Stimulated activated CD8-positive, alpha-beta memory T cell treated with anti-CD3 and anti-CD28 coated beads, Interleukin-15, amount 100 ng/mL, for 1 hour (primary cell): ENCODE measurements around the gene LSM12.
A peak's percentile ranks its signal among the peaks of the same experiment; 100 is the strongest.
"Not testable (repeated sequence)": the region's sequence is repeated elsewhere in the genome, so short reads cannot be mapped to it uniquely, and the experiment has no call there.

Source experiments
- DNase-seq: peaks from one replicate; pipeline ENCODE4 v3.0.0-alpha.2; 2020; ENCODE audit warnings: low read depth

The LSM12 gene

GRCh38 chr17:44066204-44066930 lies at the start of gene LSM12:
Gene LSM12, minus strand, starts transcription at chr17:44066671. Its CDS starts 84 bp downstream, at chr17:44066587.
- peak; percentile 78 for DNase-seq

- no peak for DNase-seq
Measured at GRCh38 chr17:44115585-44116415, 49.3 kb upstream of the LSM12 start.

- no peak for DNase-seq
Measured at GRCh38 chr17:44113868-44114840, 47.7 kb upstream of the LSM12 start.

DNA sequence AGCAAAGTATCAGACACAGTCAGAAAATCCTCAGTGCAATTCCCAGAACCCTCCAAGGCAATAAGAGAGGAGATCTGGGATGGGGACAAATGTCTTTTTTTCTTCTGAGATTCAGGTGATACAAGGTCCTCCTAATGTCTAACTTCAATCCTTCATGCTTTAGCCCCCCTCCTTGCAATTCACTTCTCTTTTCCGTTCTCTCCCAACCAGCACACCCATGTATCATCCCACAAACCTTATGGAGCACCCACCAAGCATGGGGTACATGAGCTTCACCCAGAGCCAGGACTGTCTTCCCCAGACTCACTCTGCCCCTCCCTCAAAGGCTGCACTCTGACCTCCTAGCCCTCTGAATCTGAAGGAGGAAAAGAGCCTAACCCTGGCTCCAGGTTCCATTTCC lies 46.9 kb upstream of the LSM12 start:
- DNase-seq, result no peak

DNA sequence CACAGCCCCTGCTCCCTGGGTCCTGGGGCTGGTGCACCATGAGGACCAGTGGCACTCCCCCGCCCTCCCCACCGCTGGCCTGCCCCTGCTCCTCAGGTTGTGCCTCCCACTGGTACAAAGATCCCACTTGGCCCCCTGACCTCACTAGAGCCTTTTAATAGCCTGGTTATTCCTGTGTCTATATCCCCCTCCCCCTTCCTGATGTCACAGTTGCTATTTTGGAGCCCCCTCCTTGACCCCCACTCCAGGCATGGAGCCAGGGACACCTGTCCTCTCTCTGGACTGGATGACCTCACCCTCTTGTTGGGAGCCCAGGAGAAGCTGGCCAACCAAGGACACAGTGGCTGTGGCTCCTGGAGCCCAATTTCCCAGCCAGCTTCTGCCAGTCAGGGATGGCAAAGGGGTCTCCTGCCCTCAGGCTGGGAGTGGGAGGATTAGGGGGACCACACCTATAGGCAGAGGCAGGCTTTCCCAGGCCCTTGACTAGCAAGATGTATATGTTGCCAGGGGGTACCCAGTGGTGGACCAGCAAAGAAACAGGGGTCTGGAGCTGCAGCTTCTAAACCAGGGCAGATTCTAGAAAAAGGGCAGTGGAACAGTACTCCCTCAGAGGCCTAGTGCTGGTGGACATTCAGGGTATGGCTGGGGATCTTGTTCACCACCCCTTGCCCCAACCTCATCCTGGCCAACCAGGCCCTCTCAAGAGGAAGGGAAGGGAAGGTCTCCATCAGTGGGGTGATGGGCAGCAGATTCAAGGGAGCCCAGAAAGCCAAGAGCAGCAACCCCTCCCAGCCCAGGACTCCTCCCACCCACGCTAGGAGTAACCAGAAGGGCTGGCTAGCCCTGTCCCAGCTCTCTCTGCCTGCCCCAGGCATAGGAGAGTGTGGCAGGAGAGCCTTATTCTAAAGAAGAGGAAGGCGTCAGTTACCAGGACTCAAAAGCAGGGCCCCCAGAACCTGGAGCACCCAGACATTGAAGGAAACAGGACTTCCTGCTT lies 46.1 kb upstream of the LSM12 start:
- DNase-seq, result no peak

DNA sequence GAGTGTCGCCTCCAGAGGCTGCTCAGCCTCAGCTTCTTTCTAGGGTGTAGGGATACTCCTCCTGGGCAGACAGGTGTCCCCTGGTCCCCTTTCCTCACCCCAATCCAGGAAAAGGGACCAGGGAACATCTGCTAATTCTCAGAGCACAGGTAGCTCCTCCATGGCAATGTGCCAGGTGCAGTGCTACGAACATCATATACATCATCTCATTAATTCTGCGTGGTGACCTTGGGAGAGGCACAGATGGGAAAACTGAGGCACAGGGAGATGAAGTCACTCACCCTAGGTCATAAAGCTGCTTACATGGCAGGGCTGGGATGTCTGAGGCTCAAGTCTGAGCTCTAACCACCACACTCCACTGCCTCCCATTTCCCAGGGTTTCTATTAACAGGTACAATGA lies 45.3 kb upstream of the LSM12 start:
- DNase-seq, result no peak

DNA sequence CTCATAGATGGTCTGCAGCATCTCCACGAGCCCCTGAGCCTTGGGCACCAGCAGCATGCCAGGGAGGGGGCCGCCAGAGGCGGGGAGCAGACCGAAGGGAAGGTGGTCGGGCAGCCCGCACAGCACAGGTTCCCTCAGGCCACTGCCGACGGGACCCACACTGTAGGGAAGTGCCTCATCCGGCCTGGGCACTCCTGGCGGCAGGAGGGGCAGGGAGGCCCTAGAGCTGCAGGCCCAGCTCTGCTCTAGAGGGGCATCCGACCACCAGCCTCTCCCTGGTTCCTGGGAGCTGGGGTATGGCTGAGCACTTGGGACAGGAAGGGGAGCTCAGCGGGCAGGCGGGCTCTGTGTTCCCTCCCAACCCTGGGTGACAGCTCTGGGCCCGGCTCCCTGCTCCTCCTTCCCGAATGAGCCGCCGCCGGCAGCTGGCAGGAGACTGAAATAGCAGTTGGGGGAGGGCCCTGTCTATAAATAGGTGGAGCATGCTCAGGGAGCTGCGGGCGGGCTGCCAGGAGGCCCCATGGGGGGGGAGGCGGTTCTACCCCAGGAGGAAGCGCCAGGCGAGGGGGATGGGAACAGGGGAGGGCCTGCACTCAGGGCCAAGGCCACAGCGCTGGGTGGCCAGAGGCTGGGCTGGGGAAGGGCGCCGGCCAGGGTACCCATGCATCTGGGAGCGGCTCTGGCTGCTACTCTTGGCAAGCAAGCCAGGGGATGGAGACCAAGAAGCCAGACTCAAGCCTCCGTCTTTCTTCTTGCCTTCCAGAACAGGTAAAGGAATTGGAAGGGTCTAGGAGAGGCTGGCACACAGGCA lies 44.6 kb upstream of the LSM12 start:
- no peak for DNase-seq

DNA sequence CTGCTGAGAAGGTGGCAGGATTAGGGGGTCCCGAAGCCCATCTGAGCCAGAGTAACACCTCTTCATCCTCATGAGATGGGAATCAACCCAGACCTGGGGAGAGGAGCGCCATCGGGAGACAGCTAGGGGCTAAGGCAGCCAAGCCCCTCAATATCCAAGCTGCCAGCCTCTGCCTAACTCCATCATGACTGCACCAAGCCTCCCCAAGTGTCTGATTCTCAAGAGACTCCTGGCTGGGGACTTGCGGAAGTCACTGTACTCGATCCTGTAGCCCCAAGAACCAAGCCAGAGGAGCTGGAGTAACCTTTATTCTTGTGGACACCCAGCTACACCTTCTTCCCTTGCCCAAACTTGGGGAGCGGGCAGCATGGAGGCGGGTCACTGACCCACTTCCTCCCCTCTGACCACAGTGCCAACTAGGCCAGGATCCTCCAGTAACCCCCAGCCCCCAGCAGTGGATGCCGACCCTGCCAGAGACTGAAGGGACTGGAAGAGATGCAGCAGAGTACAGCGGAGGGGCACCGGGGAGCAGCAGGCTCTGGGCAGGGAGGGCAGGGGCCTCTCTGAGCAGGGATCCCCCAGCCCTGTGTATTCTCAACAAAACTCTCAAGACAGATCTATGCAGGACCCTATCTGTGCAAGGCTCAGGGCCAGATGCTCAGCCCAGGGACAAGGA lies 43.7 kb upstream of the LSM12 start:
- no peak for DNase-seq

DNA sequence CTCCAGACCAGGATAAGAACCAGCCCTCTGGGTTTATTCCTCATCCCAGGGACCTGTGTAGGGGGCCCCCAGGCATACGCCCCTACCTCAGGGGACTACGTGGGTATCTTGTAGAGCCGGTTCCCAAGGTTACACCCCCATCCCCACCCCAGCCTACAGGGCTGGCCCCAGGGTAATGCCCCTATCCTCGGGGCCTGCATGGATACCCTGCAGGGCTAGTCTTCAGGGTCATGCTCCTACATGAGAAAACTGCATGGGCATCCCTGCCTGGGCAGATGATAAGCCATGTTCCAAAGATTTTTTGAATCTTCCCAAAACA lies 42.8 kb upstream of the LSM12 start:
- no peak for DNase-seq

DNA sequence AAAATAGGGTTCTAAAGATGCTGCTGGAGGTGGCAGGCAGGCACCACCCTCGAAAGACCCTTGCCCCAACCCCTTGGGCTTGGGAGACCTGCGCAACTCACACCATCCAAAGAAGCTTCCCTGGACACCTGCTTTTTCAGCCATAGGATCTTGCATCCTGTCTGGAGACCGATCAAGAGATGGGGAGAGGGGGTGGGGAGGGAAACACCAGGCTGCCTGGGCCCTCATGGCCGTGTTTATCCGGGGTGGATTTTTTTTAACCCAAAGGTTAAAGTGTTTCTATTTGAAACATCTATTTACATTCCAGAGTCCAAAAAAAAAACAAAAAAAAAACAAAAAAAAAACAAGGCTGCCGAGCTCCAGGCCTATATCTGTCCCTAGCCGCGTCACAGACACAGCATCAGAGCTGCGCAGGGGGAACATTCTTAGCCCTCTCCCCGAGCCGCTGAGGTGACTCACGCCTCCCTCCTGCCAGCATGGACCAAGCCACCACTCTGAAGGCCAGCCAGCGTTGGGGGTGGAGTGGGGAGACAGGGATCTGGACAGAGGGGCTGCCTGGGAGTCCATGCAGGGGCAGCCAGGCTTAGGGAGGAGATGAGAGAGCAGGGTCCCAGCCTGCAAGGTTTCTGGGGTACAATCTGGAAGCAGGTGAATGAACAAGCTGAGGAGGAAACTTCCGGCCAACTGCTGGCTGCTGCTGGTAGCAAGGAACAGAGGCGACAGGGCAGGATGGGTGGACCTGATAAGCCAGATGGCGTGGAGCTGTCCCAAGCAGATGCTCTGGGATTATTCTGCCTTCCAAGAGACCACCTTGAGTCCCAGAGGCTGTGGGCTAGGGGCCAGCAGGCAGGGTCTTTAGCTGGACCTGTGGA lies 42.2 kb upstream of the LSM12 start:
- DNase-seq, result no peak

DNA sequence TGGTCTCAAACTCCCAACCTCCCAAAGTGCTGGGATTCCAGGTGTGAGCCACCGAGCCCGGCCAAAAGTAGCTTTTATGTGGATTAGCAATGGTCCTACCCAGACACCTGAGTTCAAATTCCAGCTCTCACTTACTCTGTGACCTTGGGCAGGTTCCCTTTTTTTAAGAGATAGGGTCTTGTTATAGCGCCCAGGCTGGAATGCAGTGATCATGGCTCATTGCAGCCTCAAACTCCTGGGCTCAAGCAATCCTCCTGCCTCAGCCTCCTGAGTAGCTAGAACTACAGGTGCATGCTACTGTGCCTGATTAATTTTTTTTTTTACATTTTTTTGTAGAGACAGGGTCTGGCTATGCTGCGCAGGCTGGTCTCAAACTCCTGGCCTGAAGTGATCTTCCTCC lies 40.3 kb upstream of the LSM12 start:
- no peak for DNase-seq

GRCh38 chr17:44105941-44106340 lies 39.5 kb upstream of the LSM12 start:
- no peak for DNase-seq

DNA sequence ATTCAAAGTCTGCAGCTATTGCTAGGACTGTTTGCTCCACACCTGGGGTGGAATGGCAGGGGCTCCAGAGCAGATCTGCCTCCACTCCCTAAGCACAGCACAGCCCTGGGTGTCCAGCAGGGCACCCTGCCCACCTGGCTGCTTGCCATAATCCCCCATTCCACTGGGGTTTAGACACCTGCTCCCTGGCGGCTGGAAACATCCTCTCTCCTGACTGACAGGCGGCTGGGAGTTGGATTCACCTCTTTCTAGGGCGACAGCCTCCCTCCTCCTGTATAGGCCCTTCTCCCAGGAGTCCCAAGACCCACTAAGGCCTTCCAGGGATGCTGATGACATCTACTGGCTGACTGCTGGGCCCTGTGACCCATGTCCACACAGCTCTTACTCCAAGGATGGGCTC lies 39.0 kb upstream of the LSM12 start:
- DNase-seq, result no peak

- DNase-seq, result no peak
Measured at GRCh38 chr17:44102849-44103622, 36.6 kb upstream of the LSM12 start.

- not testable (repeated sequence) for DNase-seq
Measured at GRCh38 chr17:44101858-44102257, 35.4 kb upstream of the LSM12 start.

- DNase-seq, result no peak
Measured at GRCh38 chr17:44097110-44097958, 30.9 kb upstream of the LSM12 start.
